Pancreas (tissue), 10 donors: ENCODE measurements around the gene INPP5F. TPM values are rescaled to one million over a fixed set of nuclear protein-coding genes. Genes with fewer than 3 reads are reported as not detected.
"Not testable (repeated sequence)": the region's sequence is repeated elsewhere in the genome, so short reads cannot be mapped to it uniquely, and the experiment has no call there.

Source experiments
- ATAC-seq, 4 donors: fragments of 200-7000 bp; cut with Tn5 transposase; one replicate each; pipeline versions ENCODE4 v1.8.0 to v1.9.1; 2020; ENCODE audit warnings: mild to moderate bottlenecking in 4 of 4, moderate library complexity in 4 of 4
- DNase-seq, 6 donors: peaks; one replicate each; pipeline ENCODE4 v3.0.0-alpha.2; 2020
- FAIRE-seq: peaks from 2 replicates; lab custom pipeline; 2012; peaks lifted over from hg19 to GRCh38; lab: Jason Lieb, UNC
- H3K27ac ChIP-seq, 4 donors: fragments of 200-600 bp; sonication (generic); 1 replicate in 3 of 4; 2 replicates in 1 of 4; pipeline versions ENCODE4 v1.5.0 to v1.8.0; 2020
- H3K27me3 ChIP-seq, 4 donors: fragments of 200-600 bp; one replicate each; pipeline ENCODE4 v1.8.0; 2021
- H3K36me3 ChIP-seq, 3 donors: fragments of 200-600 bp; sonication (generic) in 1 of 3; one replicate each; pipeline versions ENCODE4 v1.5.0 to v1.8.0; 2020 to 2021
- H3K4me1 ChIP-seq, 3 donors: fragments of 200-600 bp; one replicate each; pipeline ENCODE4 v1.8.0; 2021
- H3K4me3 ChIP-seq, 4 donors: fragments of 200-600 bp; sonication (generic) in 2 of 4; one replicate each; pipeline versions ENCODE4 v1.5.0 to v1.8.0; 2020 to 2021
- H3K9me3 ChIP-seq, 4 donors: fragments of 200-600 bp; one replicate each; pipeline ENCODE4 v1.8.0; 2021
- WGBS, 2 donors: extraction: QIAGEN DNeasy Blood & Tissue Kit; methylation state at CpG; one replicate each; pipeline ENCODE4 v1.1.7; 2013; 5-methylcytosine and 5-hydroxymethylcytosine counted together
- intact Hi-C, 3 donors: fragments of 100-400 bp; cut with DNase I; formaldehyde crosslinking; loops; one replicate each; pipeline versions ENCODE4 v1.11.1 to v1.14.2; 2022
- polyA plus RNA-seq, 2 donors: library from polyadenylated mRNA; stranded (reverse); fragments of 200-250 nt; gene quantifications; one replicate each; pipeline ENCODE4 v1.2.3, GENCODE V29; 2013
- total RNA-seq, 6 donors: library from RNA; stranded (reverse); fragmentation: NEBNext Ultra II Directional in 4 of 6; extraction: Animal tissue kit (Norgen Biotek cat#: 25700) in 4 of 6; gene quantifications; one replicate each; pipeline versions ENCODE4 v1.2.1 to v1.2.4, GENCODE V29; 2021 to 2023
- TF ChIP-seq, protein P1 (sequence below), 4 donors: fragments of 200-600 bp; sonication (generic) in 3 of 4; IDR thresholded peaks; one replicate each; pipeline versions ENCODE4 v1.5.0 to v1.8.0; 2021; ENCODE audit warnings: antibody characterized with exemption in 4 of 4
- donor health status: healthy with polysubstance abuse.
- donor health status: DM: no; HTN: no; CAD: no; lungs with moderate emphysema.
- donor health status: DM: no; HTN: no; CAD: no.
- donor health status: control.
- donor health status: control.
- donor health status: Bipolar disorder and iron deficiency.
- donor health status: DM: yes; HTN: yes; CAD: no.
- donor health status: DM: no; HTN: no; CAD: no.
- donor health status: DM: no; HTN: no; CAD: no.
- donor health status: DM: yes; HTN: yes; CAD: no.

Gene INPP5F
- total and polyA plus RNA-seq, 8 donors: 4.3 to 13.6 (median 4.7) TPM

GRCh38 chr10:119782981-119783664 lies 57.3 kb downstream of the INPP5F start:
- intact Hi-C loops: no loop called here
- no peak for DNase-seq
- WGBS, 2 donors: 88 to 94% methylated on average over 4 of the region's 4 CpGs

DNA sequence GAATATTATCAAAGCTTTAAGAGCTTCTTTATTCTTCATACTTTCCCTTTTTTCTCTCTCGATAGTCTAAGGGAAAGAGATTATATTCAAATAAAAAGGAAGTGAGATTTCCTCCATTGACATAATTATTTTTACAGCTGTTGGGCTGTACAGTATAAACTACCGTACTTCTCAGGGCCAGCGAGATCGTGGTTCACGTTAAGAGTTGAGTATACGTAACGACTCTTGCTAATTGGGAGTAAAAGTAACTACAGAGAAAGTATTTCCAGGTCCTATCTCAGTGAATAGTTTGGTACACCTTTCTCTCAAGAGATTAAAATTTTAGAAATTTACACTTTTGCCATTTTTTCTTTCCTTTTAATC lies 57.8 kb downstream of the INPP5F start:
- Histone ChIP-seq H3K9me3 (no peaks in the 10 kb centered on the region), H3K4me1 (no peaks in the 10 kb centered on the region), H3K27ac (no peak overlapping the region), H3K27me3 (no peaks in the 10 kb centered on the region), H3K4me3 (no peak overlapping the region), H3K36me3 (no peaks in the 10 kb centered on the region)
- no peak for DNase-seq
- ATAC-seq: no peak
- WGBS, 2 donors: 87 to 89% methylated on average over 7 of the region's 7 CpGs
- intact Hi-C loops: no loop called here
- FAIRE-seq: no peak
- TF ChIP-seq, protein P1, sequence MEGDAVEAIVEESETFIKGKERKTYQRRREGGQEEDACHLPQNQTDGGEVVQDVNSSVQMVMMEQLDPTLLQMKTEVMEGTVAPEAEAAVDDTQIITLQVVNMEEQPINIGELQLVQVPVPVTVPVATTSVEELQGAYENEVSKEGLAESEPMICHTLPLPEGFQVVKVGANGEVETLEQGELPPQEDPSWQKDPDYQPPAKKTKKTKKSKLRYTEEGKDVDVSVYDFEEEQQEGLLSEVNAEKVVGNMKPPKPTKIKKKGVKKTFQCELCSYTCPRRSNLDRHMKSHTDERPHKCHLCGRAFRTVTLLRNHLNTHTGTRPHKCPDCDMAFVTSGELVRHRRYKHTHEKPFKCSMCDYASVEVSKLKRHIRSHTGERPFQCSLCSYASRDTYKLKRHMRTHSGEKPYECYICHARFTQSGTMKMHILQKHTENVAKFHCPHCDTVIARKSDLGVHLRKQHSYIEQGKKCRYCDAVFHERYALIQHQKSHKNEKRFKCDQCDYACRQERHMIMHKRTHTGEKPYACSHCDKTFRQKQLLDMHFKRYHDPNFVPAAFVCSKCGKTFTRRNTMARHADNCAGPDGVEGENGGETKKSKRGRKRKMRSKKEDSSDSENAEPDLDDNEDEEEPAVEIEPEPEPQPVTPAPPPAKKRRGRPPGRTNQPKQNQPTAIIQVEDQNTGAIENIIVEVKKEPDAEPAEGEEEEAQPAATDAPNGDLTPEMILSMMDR (IDR thresholded peaks at IDR 0.05): no peak

More at GRCh38 chr10:119782981-119783664, 57.3 kb downstream of the INPP5F start:
- H3K4me3 ChIP-seq: no peak overlapping the region
- TF ChIP-seq, protein P1 (IDR thresholded peaks at IDR 0.05): no peak
- H3K9me3 ChIP-seq: no peaks in the 10 kb centered on the region
- ATAC-seq: no peak
- no peaks in the 10 kb centered on the region for H3K4me1 ChIP-seq
- no peaks in the 10 kb centered on the region for H3K36me3 ChIP-seq
- H3K27me3 ChIP-seq: no peaks in the 10 kb centered on the region
- no peak for FAIRE-seq
- H3K27ac ChIP-seq: no peak overlapping the region

GRCh38 chr10:119784340-119785067 lies 58.7 kb downstream of the INPP5F start:
- WGBS, 2 donors: 70% methylated on average over 7 of the region's 7 CpGs

DNA sequence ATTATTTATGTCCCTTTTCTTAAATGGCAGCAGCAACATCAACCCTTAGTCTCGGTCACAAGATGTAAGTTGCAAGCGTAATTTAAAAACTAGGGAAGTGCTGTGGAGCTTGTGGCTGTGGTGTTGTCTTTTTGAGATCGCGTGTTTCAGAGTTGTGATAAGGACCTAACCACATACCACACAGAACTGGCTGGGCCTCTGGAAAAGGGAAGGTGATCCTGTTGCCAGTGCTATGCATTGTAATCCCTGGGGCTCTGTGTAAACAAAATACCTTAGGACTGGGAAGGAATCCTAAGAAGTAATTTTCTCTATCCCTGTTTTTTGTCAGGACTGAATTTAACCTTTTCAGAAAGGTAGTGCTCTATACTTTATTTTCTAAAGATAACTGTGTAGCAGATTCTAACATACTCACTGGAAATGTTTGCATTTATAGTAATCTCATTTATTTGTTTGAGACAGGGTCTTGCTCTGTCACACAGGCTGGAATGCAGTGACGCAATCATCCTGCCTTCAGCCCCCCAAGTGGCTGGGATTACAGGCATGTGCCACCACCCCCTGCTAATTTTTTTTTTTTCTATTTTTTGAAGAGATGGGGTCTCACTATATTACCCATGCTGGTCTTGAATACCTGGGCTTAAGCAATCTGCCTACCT lies 60.4 kb downstream of the INPP5F start:
- DNase-seq (no peak), ATAC-seq (peak in 2 of 4 donors; percentile 37 to 69), FAIRE-seq (no peak)
- TF ChIP-seq, protein P1 (IDR thresholded peaks at IDR 0.05): no peak
- intact Hi-C loops: no loop called here
- Histone ChIP-seq H3K4me3 (no peak overlapping the region), H3K36me3 (no peaks in the 10 kb centered on the region), H3K27ac (no peak overlapping the region), H3K27me3 (no peaks in the 10 kb centered on the region), H3K4me1 (no peaks in the 10 kb centered on the region), H3K9me3 (no peaks in the 10 kb centered on the region)
- 75 to 79% methylated on average over 5 of the region's 5 CpGs for WGBS, 2 donors

More at GRCh38 chr10:119784340-119785067, 58.7 kb downstream of the INPP5F start:
- Histone ChIP-seq H3K27ac (no peak overlapping the region), H3K27me3 (no peaks in the 10 kb centered on the region), H3K36me3 (no peaks in the 10 kb centered on the region), H3K4me1 (no peaks in the 10 kb centered on the region), H3K4me3 (no peak overlapping the region), H3K9me3 (no peaks in the 10 kb centered on the region)
- intact Hi-C loops: no loop called here
- no peak for FAIRE-seq
- ATAC-seq: peak in 3 of 4 donors; percentile 53 to 79 (median 57)
- DNase-seq: no peak
- TF ChIP-seq, protein P1 (IDR thresholded peaks at IDR 0.05): no peak

DNA sequence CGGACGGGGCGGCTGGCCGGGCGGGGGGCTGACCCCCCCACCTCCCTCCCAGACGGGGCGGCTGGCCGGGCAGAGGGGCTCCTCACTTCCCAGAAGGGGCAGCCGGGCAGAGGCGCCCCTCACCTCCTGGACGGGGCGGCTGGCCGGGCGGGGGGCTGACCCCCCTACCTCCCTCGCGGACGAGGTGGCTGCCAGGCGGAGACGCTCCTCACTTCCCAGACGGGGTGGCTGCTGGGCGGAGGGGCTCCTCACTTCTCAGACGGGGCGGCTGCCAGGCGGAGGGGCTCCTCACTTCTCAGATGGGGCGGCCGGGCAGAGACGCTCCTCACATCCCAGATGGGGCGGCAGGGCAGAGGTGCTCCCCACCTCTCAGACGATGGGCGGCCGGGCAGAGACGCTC lies 69.3 kb downstream of the INPP5F start:
- FAIRE-seq, H3K9me3 ChIP-seq, ATAC-seq, H3K36me3 ChIP-seq, intact Hi-C loops, H3K4me1 ChIP-seq, H3K27me3 ChIP-seq, H3K4me3 ChIP-seq, H3K27ac ChIP-seq: not testable (repeated sequence)
- WGBS, 2 donors: 98% methylated on average over 25 to 32 of the region's 32 CpGs
- DNase-seq: peak in 1 of 6 donors; percentile 44
